GM15510 (cell line): Measurements from ENCODE around the gene CTSE.

Source experiments
- POLR2A ChIP-seq: IDR thresholded peaks from 3 replicates; pipeline ENCODE4 v1.6.1; 2011; ENCODE audit warnings: borderline replicate concordance; ENCODE audit not compliant: insufficient read length; ENCODE audit errors: extremely low read depth

The CTSE gene

GRCh38 chr1:205972081-205972480, 51.6 kb downstream of the CTSE start:
- TF ChIP-seq POLR2A: no peak

GRCh38 chr1:205971082-205971481, 52.6 kb downstream of the CTSE start:
- TF ChIP-seq POLR2A: no peak

GRCh38 chr1:205970486-205970885, 53.2 kb downstream of the CTSE start:
- TF ChIP-seq POLR2A: no peak

DNA sequence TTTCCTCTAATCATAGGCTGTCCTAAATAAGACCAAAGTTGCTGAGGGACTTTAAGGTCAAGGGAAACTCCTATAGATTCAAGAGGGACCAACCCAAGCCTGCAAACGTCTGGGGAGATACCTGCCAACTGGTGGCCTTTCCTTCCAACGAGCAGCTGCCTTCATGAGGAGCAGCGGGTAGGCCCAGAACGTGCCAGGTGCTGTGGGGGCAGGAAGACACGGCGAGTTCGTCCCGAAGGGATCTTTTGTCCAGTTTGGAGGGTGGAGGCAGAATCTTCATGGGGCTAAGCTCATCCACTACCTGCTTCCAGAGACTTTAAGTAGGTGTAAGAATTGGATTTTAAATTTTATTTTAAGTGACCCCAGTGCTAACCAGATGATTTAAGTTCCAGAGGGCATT, 54.5 kb downstream of the CTSE start:
- no peak for TF ChIP-seq POLR2A

DNA sequence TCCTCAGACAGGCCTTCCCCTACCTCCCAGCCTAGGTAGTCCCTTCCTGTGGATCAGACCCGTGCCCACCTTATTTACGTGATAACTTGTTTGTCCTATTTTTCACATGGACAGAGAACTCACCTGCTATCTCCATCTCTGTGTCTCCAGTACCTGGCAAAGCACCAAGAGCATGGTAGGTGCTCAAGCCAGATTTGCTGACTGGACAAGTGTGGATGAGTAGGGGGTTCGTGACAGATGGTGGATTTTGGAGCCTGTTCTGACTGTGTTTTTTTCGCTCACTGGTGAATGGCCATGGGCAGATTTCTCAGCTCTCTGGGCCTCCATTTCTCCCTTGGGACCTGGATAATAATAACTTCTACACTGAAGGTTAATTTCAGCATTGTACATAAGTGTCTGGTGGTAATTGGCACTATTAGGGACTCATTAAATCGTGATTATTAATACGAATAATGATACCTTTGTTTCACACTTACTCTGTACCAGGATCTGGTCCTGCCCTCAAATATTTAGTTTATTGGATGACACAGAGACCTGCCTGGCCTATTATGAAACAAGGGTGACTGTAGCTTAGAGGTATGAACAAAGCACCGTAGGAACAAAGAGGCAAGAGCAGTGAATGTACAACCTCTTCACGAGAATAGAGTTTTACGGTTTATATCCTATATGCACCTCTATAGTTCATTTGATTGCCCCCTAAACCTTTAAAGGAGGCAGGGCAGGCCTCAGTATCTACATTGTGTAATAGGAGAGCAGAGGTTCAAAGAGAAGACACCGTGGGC, 56.0 kb downstream of the CTSE start:
- TF ChIP-seq POLR2A: no peak

DNA sequence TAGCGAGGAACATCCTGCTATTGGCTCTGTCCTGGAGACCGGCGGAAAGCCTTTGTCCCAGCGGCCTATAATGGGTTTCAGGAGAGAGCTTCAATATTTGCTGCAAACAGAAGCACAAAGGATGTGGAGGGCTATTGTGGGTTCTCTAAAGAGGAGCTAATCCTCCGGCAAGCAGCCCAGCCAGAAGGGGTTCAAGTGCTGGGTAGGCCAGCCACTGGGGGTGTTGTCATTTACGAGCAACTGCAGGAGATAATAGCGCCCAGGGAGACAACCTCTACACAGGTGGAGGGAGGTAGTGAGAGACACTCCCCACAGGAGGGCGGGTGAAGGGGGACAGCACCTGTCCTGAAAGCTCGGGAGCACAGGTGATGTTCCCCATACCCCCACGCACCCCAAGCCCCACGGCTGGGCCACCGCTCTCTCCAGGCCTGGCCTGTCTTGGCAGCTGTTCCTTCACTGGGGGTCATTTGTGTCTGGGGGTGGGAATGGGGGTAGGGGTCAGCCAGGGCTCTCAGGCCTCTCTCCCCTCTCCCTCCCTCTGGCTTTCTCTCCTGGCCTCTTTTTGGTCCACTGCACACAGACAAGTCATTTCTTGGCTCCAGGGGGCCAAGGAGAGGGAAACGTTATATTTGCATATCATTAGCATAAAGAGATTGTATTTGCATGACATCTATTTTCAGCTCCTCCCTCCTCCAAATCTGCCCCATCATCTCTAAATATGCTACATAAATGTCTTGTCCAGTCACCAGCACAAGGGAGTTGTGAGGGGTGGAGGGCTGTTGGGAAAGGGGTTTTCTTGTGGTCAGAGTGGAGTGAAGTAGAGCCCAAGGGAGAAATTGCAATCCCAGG, 58.4 kb downstream of the CTSE start:
- no peak for TF ChIP-seq POLR2A

- no peak for TF ChIP-seq POLR2A
These were observed 60.1 kb downstream of the CTSE start for GRCh38 chr1:205963352-205964155.

GRCh38 chr1:205962821-205963221, 60.9 kb downstream of the CTSE start:
- no peak for TF ChIP-seq POLR2A

DNA sequence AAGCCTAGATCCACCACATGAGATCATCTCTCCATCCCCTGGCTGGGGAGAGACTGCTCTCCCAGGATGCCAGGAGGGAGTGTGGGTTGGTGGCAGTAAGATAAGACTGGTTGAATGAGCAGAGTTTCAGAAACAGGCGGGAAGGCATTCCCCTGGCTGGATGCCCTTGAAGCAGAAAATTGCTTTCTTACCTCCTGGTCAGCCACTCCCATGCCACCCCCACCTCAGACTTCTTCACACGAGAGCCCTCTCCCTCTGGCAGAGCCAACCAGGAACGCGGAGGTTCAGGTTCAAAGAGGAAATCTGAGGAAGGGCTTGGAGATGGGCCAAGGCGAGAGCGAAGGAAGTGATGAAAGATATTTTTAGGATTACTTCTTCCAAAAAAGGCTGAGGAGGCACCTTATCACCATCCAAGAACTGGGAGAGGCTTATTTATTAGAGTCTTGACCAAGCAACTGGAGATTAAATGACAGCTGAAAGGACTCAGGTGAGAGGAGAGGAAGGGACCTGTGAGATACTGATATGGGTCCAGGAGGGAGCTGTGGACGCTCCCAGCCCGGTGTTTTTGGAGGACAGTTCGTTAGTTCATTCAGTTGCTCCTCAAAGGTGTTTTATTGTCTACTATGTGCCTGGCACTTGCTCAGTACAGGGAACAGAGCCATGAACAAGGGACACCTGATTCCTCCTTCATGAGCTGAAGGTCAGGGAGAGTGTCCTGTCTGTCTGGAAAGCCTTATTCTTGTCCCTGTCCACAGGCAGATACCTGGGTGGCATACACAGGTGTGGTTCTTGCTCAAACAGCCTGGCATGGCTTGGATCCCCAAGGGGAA, 61.5 kb downstream of the CTSE start:
- TF ChIP-seq POLR2A: no peak

DNA sequence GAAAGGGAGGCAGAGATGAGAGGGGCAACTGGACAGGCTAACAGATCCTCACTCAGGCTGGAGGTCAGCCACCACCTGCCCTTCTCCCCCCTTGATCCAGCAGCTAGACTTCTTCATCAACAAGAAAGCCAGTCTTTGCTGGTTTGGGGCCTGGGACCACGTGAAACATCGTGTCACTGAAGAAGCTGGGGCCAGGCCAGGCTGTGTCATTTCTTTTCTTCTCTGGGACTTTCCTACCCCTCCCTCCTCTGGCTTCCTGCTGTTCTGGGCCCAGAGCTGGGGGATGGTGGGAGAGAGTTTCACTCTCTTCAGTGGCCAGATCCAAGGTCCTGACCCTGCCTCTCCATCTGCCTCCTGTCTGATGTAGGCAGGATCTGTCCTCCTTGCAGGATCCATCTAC, 62.3 kb downstream of the CTSE start:
- TF ChIP-seq POLR2A: no peak

DNA sequence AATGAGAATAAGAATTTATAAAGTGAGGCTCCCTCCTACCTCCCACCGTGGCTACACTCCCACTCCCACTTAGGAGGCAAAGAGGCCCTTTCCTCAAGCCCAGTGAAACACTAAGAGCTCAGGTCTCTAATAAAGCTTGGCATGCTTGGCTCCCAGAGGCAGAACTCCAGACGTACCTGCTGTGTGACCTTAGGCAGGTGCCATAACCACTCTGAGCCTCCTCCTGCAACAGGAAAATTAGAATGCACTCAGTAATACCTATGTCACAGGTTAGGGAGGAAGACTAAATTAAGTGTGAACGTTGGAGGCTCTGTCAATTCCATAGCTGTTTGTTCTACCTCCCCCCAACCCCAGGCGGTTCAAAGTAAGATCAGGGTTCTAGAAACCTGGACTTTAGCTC, 63.9 kb downstream of the CTSE start:
- no peak for TF ChIP-seq POLR2A
